Stimulated activated CD4-positive, alpha-beta T cell treated with anti-CD3 and anti-CD28 coated beads, Interleukin-15, amount 100 ng/mL, for 48 hours (primary cell): ENCODE results near the gene PPP1R3A.
"Not testable (repeated sequence)": the region's sequence is repeated elsewhere in the genome, so short reads cannot be mapped to it uniquely, and the experiment has no call there.

Experiments used
- DNase-seq, 2 donors: peaks; one replicate each; pipeline ENCODE4 v3.0.0-alpha.2; 2020; ENCODE audit warnings: low read depth in 2 of 2

PPP1R3A gene

DNA sequence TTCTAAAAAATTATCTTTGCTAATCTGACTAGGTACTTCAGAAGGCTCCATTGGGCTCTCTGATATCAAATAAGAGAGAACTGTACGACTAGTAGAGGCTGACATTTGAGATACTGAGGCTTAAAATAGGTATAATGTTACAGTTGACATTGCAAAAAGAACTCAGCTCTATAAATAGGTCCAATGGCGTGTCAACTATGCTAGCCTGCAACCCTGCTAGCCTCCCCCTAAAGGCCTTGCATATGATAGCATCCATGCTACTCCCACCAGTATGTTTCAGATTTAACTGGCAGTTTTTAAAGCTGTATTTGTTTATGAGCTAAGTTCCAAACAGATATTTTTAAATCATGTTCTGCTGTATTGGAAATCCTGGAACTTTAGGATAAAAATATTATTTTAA lies at the start of gene PPP1R3A:
Gene PPP1R3A (minus strand): TSS at position 64 of the 400 bp plus-strand sequence. CDS start 13 bp downstream, at position 51.
- no peak for DNase-seq

DNA sequence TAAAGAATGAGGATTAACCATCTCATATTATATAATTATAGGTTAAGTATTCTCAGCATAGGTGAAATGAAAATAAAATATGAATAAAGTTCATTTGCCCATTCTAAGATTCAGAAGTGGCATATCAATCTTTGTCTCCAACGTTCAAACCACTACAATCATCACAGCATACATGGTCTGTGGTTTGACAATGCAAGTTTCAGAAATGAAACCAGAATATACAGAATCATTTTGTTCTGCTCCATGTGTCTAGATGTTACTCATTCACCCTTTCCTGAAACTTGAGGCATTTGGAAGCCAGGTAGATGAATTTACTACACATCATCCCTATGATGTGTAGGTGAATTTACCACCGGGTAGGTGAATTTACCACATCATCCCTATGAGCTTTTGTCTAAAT lies 44.5 kb upstream of the PPP1R3A start:
- no peak for DNase-seq

- no peak for DNase-seq
Measured at GRCh38 chr7:113959910-113960309, 41.1 kb upstream of the PPP1R3A start.

DNA sequence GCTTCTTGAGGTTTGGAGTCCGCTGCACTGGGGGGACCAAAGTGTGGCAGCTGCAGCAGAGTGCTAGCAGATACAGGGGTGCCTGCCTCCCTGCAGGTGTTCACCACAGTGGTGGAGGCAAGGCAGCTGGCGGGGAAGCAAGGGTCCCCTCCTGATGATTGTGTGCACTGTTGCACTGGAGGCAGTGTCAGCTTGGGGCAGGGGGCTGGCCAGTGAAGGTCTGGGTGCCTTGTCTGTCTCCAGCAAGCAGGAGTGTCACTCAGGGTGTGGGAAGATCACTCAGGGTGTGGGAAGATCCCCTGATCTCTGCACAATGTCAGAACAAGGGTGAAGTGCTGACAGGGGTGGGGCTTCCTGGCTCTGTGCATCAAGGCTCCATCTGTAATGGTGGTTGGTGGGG lies 36.3 kb upstream of the PPP1R3A start:
- DNase-seq, result no peak

- no peak for DNase-seq
Measured at GRCh38 chr7:113953553-113953952, 34.7 kb upstream of the PPP1R3A start.

GRCh38 chr7:113945018-113945938 lies 26.5 kb upstream of the PPP1R3A start:
- no peak for DNase-seq

DNA sequence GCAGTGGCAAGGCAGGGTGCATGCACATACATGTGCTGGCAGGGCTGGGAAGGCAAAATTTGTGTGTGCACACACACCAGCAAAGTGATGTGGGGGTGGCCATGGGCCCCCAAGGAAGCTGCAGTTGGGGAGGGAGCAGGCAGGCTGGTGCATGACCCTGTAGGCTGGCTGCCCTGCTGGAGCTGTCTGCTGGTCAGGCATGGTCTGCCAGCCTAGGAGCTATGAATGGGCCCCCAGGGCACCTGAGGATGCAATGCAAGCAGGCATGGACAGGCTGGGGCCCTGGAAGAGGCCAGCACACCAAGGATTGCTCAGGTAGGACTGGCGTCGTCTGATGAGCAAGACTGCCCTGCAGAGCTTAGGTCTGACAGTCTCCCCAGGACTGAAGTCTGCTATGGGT lies 18.2 kb upstream of the PPP1R3A start:
- no peak for DNase-seq

DNA sequence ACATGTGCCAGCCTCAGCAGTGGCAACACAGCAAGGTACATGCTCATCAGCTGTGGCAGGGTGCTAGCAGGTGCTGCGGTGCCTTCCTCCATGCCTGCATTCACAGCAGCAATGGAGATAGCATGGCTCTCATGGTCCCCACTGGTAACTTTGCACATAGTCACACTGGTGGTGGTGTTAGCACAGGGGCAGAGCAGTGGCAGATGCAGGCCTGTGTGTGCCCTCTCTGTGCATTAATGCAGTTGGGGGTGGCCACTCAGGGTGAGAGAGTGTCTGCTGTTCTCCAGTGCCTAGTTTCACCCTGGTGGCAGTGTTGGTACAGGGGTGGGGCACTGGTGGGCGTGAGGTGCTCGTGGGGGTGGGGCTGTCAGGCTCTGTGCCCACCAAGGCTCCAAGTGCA lies 17.7 kb upstream of the PPP1R3A start:
- no peak for DNase-seq

DNA sequence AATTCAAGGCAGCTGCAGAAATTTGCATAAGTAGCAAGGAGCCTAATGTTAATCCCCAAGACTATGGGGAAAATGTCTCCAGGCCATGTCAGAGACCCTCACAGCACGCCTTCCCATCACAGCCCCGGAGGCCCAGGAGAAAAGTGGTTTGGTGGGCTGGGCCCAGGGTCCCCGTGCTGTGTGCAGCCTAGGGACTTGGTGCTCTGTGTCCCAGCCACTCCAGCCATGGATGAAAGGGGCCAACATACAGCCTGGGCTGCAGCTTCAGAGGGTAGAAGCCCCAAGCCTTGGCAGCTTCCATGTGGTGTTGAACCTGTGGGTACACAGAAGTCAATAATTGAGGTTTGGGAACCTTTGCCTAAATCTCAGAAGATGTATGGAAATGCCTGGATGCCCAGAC lies 10.6 kb upstream of the PPP1R3A start:
- not testable (repeated sequence) for DNase-seq

- DNase-seq, result no peak
Measured at GRCh38 chr7:113928112-113928511, 9.3 kb upstream of the PPP1R3A start.

- no peak for DNase-seq
Measured at GRCh38 chr7:113922049-113922448, 3.2 kb upstream of the PPP1R3A start.

DNA sequence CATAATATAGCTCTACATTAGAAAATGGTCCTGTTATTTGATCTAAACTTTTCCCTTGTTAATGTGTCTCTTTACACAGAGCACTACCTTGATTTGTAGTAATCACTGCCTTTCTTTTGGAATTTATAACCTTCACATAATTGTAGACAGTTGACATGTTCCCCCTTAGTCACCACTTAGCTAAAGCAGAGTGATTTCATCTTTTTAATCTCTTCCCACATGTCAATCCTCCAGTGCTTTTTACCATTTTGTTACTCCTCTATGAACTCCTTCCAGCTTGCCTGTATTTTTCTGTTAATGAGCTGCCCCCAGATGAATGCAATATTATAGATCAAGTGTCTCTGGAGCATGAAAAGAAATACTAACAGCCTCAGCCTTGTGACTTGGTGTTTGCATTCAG lies 2.6 kb upstream of the PPP1R3A start:
- DNase-seq, result no peak

DNA sequence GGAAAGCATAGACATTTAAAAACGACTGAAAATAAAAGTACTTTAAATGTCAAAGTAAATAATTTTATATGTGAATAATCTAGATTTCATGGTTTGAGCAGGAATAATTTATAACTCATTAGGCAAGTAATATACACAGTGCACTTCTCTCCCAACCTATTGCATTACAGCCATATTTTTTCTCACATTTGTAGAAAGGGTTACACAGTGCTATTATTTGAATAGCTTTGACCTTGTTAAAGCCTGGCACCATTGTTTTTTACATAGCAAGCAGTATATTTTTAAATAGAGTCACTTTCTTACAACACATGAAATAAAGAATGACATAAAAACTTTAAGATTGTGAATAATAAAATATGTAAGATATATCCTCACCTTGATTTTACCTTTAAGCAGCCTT lies 969 bp downstream of the PPP1R3A start:
- no peak for DNase-seq

- DNase-seq, result no peak
Measured at GRCh38 chr7:113915956-113916355, 2.9 kb downstream of the PPP1R3A start.

- no peak for DNase-seq
Measured at GRCh38 chr7:113912876-113913275, 5.9 kb downstream of the PPP1R3A start.

GRCh38 chr7:113907617-113908016 lies 11.2 kb downstream of the PPP1R3A start:
- DNase-seq, result no peak

DNA sequence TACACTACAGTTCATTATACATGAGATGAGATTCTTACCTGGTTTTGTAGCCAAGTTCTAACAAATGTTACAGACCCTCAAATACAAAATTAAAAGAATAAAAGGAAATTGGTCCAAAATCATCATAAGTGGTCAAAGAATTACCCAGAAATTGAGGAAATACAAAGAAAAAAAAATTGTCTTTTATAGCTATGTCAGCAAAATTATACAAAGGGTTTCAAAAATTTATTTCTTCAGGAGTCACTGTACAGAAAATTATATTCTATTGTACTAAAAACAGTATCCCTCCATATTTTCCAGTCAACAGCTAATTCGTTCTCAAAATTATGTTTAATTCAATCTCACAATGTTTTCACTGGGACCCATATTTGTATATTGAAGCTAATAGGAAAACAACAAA lies 14.3 kb downstream of the PPP1R3A start:
- no peak for DNase-seq

DNA sequence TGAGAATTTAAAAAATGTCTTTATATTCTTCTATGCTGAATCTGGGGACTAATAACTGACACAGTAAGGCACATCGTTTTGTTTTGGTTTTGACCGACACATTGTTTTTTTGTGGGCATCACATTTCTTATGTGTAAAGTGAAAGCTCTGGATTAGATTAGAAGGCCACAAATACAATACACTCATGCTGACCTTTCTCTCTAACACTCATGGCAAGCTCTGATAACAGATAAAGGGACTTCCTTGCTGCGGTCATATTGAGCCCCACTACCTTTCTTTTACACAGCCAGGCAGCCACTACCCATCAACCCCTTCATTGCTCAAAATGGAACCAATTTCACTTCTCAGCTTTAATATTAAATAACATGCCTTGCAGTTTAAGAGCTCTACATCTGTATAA lies 26.0 kb downstream of the PPP1R3A start:
- DNase-seq, result no peak

GRCh38 chr7:113891828-113892227 lies 27.0 kb downstream of the PPP1R3A start:
- no peak for DNase-seq

GRCh38 chr7:113891031-113891350 lies 27.8 kb downstream of the PPP1R3A start:
- DNase-seq, result no peak

DNA sequence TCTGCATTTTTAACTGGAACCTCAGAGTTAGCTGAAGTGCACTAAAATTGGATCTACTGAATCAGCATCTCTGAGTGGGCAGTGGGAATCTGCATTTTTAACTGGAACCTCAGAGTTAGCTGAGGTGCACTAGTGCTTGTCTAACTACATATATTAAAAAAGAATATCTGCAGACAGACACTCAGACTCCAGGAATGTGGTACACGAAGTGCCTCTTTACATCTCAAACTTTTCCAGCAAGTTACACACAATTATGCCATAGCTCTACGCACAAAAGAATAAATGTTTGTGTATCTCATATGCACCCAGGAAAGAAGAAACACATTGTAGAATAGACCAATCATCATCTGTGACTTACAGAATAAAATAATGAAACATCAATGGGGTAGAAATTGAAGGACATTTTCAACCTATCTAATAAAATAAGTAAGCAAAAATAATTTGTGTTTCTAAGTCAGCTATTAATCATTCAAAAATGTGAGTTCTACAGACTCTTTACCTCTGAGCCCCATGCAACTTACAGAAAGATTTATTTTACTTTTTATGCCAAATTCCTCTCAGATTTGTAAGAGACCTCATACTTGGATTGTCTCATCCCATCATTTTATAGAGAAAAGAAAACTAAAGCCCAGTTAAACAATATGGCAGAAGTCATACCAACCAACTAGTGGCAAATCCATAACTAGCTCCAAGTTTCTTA lies 28.3 kb downstream of the PPP1R3A start:
- DNase-seq, result no peak

GRCh38 chr7:113883096-113883495 lies 35.7 kb downstream of the PPP1R3A start:
- no peak for DNase-seq

DNA sequence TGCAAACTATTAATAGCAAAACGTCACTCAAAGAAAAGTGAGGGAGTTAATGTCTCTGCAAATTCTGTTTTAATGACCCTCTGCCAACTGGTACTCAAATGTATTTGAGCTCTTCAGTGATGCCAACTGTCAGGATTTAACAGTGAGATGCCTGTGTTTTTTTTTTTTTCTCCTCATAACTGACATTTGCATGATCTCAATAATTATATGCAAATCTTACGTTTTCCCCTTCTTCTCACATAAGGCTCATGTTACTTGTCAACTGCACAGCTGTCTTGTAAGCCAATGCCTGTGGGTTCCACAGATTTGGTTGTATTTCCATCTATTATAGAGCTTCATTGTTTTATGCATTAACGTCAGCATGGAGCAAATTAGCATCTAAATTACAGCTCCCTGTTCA lies 38.2 kb downstream of the PPP1R3A start:
- no peak for DNase-seq
